Lung microvascular endothelial cell (primary cell): Measurements from ENCODE around the gene RPH3AL. TPM values are rescaled to one million over a fixed set of nuclear protein-coding genes. Genes with fewer than 3 reads are reported as not detected.
"Not testable (repeated sequence)": the region's sequence is repeated elsewhere in the genome, so short reads cannot be mapped to it uniquely, and the experiment has no call there.

Source experiments
- DNase-seq, 2 donors: peaks; one replicate each; pipeline versions ENCODE4 v3.0.0 to v3.0.0-alpha.2; 2010; ENCODE audit warnings: low read depth in 2 of 2
- total RNA-seq: library from RNA; depleted of rRNA; stranded (reverse); fragments of >200 nt; gene quantifications from 2 replicates; pipeline ENCODE4 v1.2.1, GENCODE V29; 2014

The RPH3AL gene
- total RNA-seq, 1 donor from 2014 or later = 22.2 TPM

GRCh38 chr17:282912-283882 is 69.4 kb downstream of the RPH3AL start:
- DNase-seq = no peak

GRCh38 chr17:282000-282911 is 70.4 kb downstream of the RPH3AL start:
- DNase-seq = no peak

- no peak for DNase-seq
Measured at GRCh38 chr17:281365-281999, 71.1 kb downstream of the RPH3AL start.

- DNase-seq = no peak
Measured at GRCh38 chr17:280901-281300, 71.7 kb downstream of the RPH3AL start.

- DNase-seq = peak; percentile 67 to 85
Measured at GRCh38 chr17:280216-280615, 72.4 kb downstream of the RPH3AL start.

- DNase-seq = peak; percentile 71 to 75
Measured at GRCh38 chr17:279776-280175, 72.8 kb downstream of the RPH3AL start.

GRCh38 chr17:279331-279730 is 73.3 kb downstream of the RPH3AL start:
- DNase-seq = peak in 1 of 2 donors; percentile 29

- no peak for DNase-seq
Measured at GRCh38 chr17:278676-279059, 73.9 kb downstream of the RPH3AL start.

- DNase-seq = no peak
Measured at GRCh38 chr17:278055-278675, 74.4 kb downstream of the RPH3AL start.

GRCh38 chr17:274902-275301 is 77.7 kb downstream of the RPH3AL start:
- no peak for DNase-seq

- no peak for DNase-seq
Measured at GRCh38 chr17:273981-274832, 78.4 kb downstream of the RPH3AL start.

- DNase-seq = not testable (repeated sequence)
Measured at GRCh38 chr17:272856-273255, 79.8 kb downstream of the RPH3AL start.

GRCh38 chr17:271928-272623 is 80.5 kb downstream of the RPH3AL start:
- not testable (repeated sequence) for DNase-seq

GRCh38 chr17:269616-270514 is 82.7 kb downstream of the RPH3AL start:
- DNase-seq = no peak

- peak; percentile 65 to 88 for DNase-seq
Measured at GRCh38 chr17:266701-267667, 85.6 kb downstream of the RPH3AL start.

GRCh38 chr17:266219-266618 is 86.4 kb downstream of the RPH3AL start:
- no peak for DNase-seq

- DNase-seq = no peak
Measured at GRCh38 chr17:265718-266117, 86.9 kb downstream of the RPH3AL start.
